CD14-positive monocyte (primary cell): ENCODE measurements around the gene PSMD11. TPM values are rescaled to one million over a fixed set of nuclear protein-coding genes. Genes with fewer than 3 reads are reported as not detected.

Source experiments
- DNase-seq, 3 donors: peaks; one replicate each; pipeline ENCODE4 v3.0.0-alpha.2; 2011 to 2022
- H2AFZ ChIP-seq: 2 replicates; pipeline ENCODE4 v1.6.0; 2012; ENCODE audit warnings: mild to moderate bottlenecking, low read depth, low read length, inconsistent platforms; ENCODE audit not compliant: insufficient read depth, poor library complexity, severe bottlenecking
- H3K27ac ChIP-seq, 2 donors: 1 replicate in 1 of 2; 2 replicates in 1 of 2; pipeline ENCODE4 v1.5.1; 2012 to 2013; ENCODE audit warnings: low read length in 2 of 2, control low read depth in 1 of 2, inconsistent platforms in 1 of 2, low read depth in 1 of 2, mild to moderate bottlenecking in 1 of 2
- H3K27me3 ChIP-seq, 2 donors: one replicate each; pipeline versions ENCODE4 v1.6.0 to v1.6.1; 2011 to 2013; ENCODE audit warnings: low read length in 2 of 2; ENCODE audit not compliant: control insufficient read depth in 2 of 2, insufficient read depth in 2 of 2
- H3K36me3 ChIP-seq, 2 donors: replicated peaks in 1 of 2; 1 replicate in 1 of 2; 2 replicates in 1 of 2; pipeline versions ENCODE4 v1.5.1 to v1.6.1; 2012 to 2013; ENCODE audit warnings: low read length in 2 of 2, control low read depth in 1 of 2, inconsistent platforms in 1 of 2, mild to moderate bottlenecking in 1 of 2; ENCODE audit not compliant: insufficient read depth in 2 of 2, control insufficient read depth in 1 of 2
- H3K4me1 ChIP-seq, 2 donors: 1 replicate in 1 of 2; 2 replicates in 1 of 2; pipeline versions ENCODE4 v1.5.1 to v1.6.1; 2012 to 2013; ENCODE audit warnings: low read length in 2 of 2, control low read depth in 1 of 2, inconsistent platforms in 1 of 2, mild to moderate bottlenecking in 1 of 2, moderate library complexity in 1 of 2; ENCODE audit not compliant: insufficient read depth in 2 of 2, control insufficient read depth in 1 of 2
- H3K4me2 ChIP-seq: replicated peaks from 2 replicates; pipeline ENCODE3; 2012; ENCODE audit warnings: low read length, moderate library complexity, mild to moderate bottlenecking; ENCODE audit not compliant: poor library complexity, severe bottlenecking; ENCODE audit errors: extremely low read depth
- H3K4me3 ChIP-seq, 3 experiments: fragments of 200-600 bp in 1 of 3; sonication (generic) in 1 of 3; replicated peaks in 1 of 3; 1 replicate in 2 of 3; 2 replicates in 1 of 3; pipeline ENCODE4 v1.5.1; 2011 to 2013; ENCODE audit warnings: low read length in 3 of 3, mild to moderate bottlenecking in 3 of 3, control low read depth in 2 of 3, low read depth in 2 of 3, inconsistent platforms in 1 of 3, moderate library complexity in 1 of 3
- H3K79me2 ChIP-seq: 2 replicates; pipeline ENCODE4 v1.6.0; 2012; ENCODE audit warnings: mild to moderate bottlenecking, control low read depth, inconsistent platforms, low read length, moderate library complexity; ENCODE audit not compliant: insufficient read depth
- H3K9ac ChIP-seq: 2 replicates; pipeline ENCODE4 v1.6.0; 2017; ENCODE audit warnings: low read length, mild to moderate bottlenecking; ENCODE audit not compliant: insufficient read depth, poor library complexity, severe bottlenecking
- H3K9me3 ChIP-seq, 2 donors: replicated peaks in 1 of 2; 1 replicate in 1 of 2; 2 replicates in 1 of 2; pipeline versions ENCODE4 v1.5.1 to v1.6.1; 2012 to 2013; ENCODE audit warnings: low read length in 2 of 2, control low read depth in 1 of 2; ENCODE audit not compliant: control insufficient read depth in 1 of 2, insufficient read depth in 1 of 2
- H4K20me1 ChIP-seq: 2 replicates; pipeline ENCODE4 v1.6.0; 2012; ENCODE audit warnings: mild to moderate bottlenecking, low read length, control low read depth, moderate library complexity; ENCODE audit not compliant: insufficient read depth
- H3K27ac Mint-ChIP-seq, 7 donors: one replicate each; pipeline ENCODE4 v1.8.0; 2020; ENCODE audit warnings: mild to moderate bottlenecking in 7 of 7, mixed read lengths in 7 of 7, moderate library complexity in 6 of 7, inconsistent platforms in 2 of 7
- H3K27me3 Mint-ChIP-seq, 3 donors: one replicate each; pipeline ENCODE4 v1.8.0; 2021 to 2022; ENCODE audit warnings: low read depth in 3 of 3, mild to moderate bottlenecking in 3 of 3, mixed read lengths in 3 of 3, moderate library complexity in 3 of 3, inconsistent platforms in 1 of 3
- H3K36me3 Mint-ChIP-seq, 2 donors: one replicate each; pipeline ENCODE4 v1.8.0; 2020; ENCODE audit warnings: mixed read lengths in 2 of 2, inconsistent platforms in 1 of 2, mild to moderate bottlenecking in 1 of 2
- H3K4me1 Mint-ChIP-seq: one replicate; pipeline ENCODE4 v1.8.0; 2020; ENCODE audit warnings: mild to moderate bottlenecking, mixed read lengths
- H3K4me3 Mint-ChIP-seq, 2 donors: one replicate each; pipeline ENCODE4 v1.8.0; 2020; ENCODE audit warnings: mild to moderate bottlenecking in 2 of 2, mixed read lengths in 2 of 2, moderate library complexity in 1 of 2
- H3K9me3 Mint-ChIP-seq, 7 donors: one replicate each; pipeline ENCODE4 v1.8.0; 2020 to 2022; ENCODE audit warnings: mixed read lengths in 7 of 7, mild to moderate bottlenecking in 6 of 7, moderate library complexity in 6 of 7, inconsistent platforms in 2 of 7
- WGBS: methylation state at CpG from one replicate; pipeline ENCODE4 v1.1.5; 2013; ENCODE audit warnings: missing lambda C conversion rate; ENCODE audit not compliant: insufficient coverage; 5-methylcytosine and 5-hydroxymethylcytosine counted together
- intact Hi-C, 2 donors: fragments of 100-400 bp; cut with micrococcal nuclease; formaldehyde crosslinking; loops; one replicate each; pipeline versions ENCODE4 v1.15.0 to v1.15.1; 2023
- polyA plus RNA-seq, 3 donors: library from polyadenylated mRNA; depleted of rRNA in 1 of 3; unstranded in 2 of 3; stranded (reverse) in 1 of 3; fragments of 300-500 nt in 2 of 3; fragments of >200 nt in 1 of 3; fragmentation: Illumina TruSeq in 2 of 3; gene quantifications; 1 replicate in 2 of 3; 2 replicates in 1 of 3; pipeline ENCODE4 v1.2.3, GENCODE V29; 2012 to 2021
- TF ChIP-seq, protein P1 (sequence below): fragments of 200-600 bp; IDR thresholded peaks from one replicate; pipeline ENCODE4 v1.8.0; 2022; ENCODE audit warnings: antibody characterized with exemption, mild to moderate bottlenecking

PSMD11 gene
- polyA plus RNA-seq, 3 donors: 29.9 to 112 (median 91.8) TPM

GRCh38 chr17:32488177-32488542 is 43.9 kb downstream of the PSMD11 start:
- DNase-seq: no peak
- TF ChIP-seq, protein P1, sequence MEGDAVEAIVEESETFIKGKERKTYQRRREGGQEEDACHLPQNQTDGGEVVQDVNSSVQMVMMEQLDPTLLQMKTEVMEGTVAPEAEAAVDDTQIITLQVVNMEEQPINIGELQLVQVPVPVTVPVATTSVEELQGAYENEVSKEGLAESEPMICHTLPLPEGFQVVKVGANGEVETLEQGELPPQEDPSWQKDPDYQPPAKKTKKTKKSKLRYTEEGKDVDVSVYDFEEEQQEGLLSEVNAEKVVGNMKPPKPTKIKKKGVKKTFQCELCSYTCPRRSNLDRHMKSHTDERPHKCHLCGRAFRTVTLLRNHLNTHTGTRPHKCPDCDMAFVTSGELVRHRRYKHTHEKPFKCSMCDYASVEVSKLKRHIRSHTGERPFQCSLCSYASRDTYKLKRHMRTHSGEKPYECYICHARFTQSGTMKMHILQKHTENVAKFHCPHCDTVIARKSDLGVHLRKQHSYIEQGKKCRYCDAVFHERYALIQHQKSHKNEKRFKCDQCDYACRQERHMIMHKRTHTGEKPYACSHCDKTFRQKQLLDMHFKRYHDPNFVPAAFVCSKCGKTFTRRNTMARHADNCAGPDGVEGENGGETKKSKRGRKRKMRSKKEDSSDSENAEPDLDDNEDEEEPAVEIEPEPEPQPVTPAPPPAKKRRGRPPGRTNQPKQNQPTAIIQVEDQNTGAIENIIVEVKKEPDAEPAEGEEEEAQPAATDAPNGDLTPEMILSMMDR: no peak
- H3K9me3 Mint-ChIP-seq: peaks cover 0 to 3% (median 0%) of the 10 kb centered on the region in 7 donors
- H2AFZ ChIP-seq: no peak overlapping the region
- no peak overlapping the region for H3K9ac ChIP-seq
- H3K4me2 ChIP-seq: peak overlapping the region; percentile 82
- H4K20me1 ChIP-seq: peaks cover 30% of the 10 kb centered on the region
- no peak overlapping the region for H3K27ac ChIP-seq
- intact Hi-C loops: loop anchor here in 1 of 2 donors (5.0 kb wide), 1 partner anchor 119 kb away; no protein-coding TSS in a partner anchor
- 93% methylated on average over 14 of the region's 16 CpGs for WGBS
- H3K79me2 ChIP-seq: peaks cover 26% of the 10 kb centered on the region
- H3K4me1 Mint-ChIP-seq: peaks cover 59% of the 10 kb centered on the region
- no peaks in the 10 kb centered on the region for H3K9me3 ChIP-seq
- peaks cover 5 to 16% of the 10 kb centered on the region in 2 donors for H3K36me3 ChIP-seq
- peaks cover 0 to 3% of the 10 kb centered on the region in 2 donors for H3K27me3 ChIP-seq
- H3K4me3 Mint-ChIP-seq: peak overlapping the region; percentile 73 to 90
- peaks cover 55 to 62% of the 10 kb centered on the region in 2 donors for H3K4me1 ChIP-seq
- H3K36me3 Mint-ChIP-seq: peaks cover 30 to 36% of the 10 kb centered on the region in 2 donors
- H3K4me3 ChIP-seq: peak overlapping the region in 1 of 3 experiments; percentile 78
- H3K27ac Mint-ChIP-seq: peak overlapping the region in 1 of 7 donors; percentile 46
- H3K27me3 Mint-ChIP-seq: peaks cover 0 to 9% (median 6%) of the 10 kb centered on the region in 3 donors

DNA sequence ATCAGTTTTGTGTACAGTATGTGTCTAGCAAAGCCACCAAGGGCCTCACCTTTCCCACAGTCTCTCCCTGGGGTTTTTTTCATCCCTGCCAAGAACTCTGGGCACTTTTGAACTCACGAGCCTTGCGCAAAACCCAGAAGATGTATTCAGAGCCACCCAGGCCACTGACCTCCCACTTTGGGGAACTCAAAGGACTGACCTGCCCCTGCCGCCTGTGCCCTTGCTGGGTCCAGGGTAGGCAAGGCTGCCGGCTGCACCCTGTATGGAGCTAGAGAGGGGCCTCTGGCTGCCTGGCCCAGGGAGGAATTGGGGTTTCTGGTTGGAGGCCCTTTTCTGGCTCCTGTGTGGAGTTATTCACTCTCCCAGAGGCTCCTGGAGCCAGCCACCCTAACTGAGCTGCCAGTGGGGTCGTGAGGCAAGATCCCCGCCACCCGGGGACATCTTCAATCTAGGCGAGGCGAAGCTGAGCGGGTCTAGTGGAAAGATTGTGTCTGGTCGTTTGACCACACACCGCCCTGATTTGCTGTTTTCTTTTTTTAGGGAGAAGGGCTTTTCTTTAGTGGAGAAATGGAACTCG is 44.4 kb downstream of the PSMD11 start:
- peak overlapping the region in 1 of 3 experiments; percentile 78 for H3K4me3 ChIP-seq
- H3K9me3 ChIP-seq: no peaks in the 10 kb centered on the region
- H3K36me3 ChIP-seq: peaks cover 5 to 16% of the 10 kb centered on the region in 2 donors
- peaks cover 25% of the 10 kb centered on the region for H4K20me1 ChIP-seq
- WGBS: 87% methylated on average over 3 of the region's 13 CpGs
- no peak overlapping the region for H2AFZ ChIP-seq
- Mint-ChIP-seq H3K36me3 (peaks cover 30 to 36% of the 10 kb centered on the region in 2 donors), H3K4me3 (peak overlapping the region; percentile 73 to 90), H3K4me1 (peaks cover 64% of the 10 kb centered on the region), H3K27me3 (peaks cover 0 to 9% (median 6%) of the 10 kb centered on the region in 3 donors), H3K27ac (peak overlapping the region in 1 of 7 donors; percentile 68), H3K9me3 (peaks cover 0 to 4% (median 0%) of the 10 kb centered on the region in 7 donors)
- TF ChIP-seq, protein P1: no peak
- peaks cover 0 to 3% of the 10 kb centered on the region in 2 donors for H3K27me3 ChIP-seq
- H3K4me1 ChIP-seq: peaks cover 61 to 67% of the 10 kb centered on the region in 2 donors
- H3K79me2 ChIP-seq: peaks cover 26% of the 10 kb centered on the region
- intact Hi-C loops: loop anchor here in 1 of 2 donors (5.0 kb wide), 1 partner anchor 119 kb away; no protein-coding TSS in a partner anchor
- peak overlapping the region; percentile 82 for H3K4me2 ChIP-seq
- no peak overlapping the region for H3K9ac ChIP-seq
- DNase-seq: no peak
- H3K27ac ChIP-seq: no peak overlapping the region
